ENCODE measurements around the gene FGF14.

FGF14 gene

GRCh38 chr13:101703081-101703480 lies 698.8 kb downstream of the FGF14 start:
- DNase-seq = no peak

- DNase-seq = no peak
These were observed 701.2 kb downstream of the FGF14 start for GRCh38 chr13:101700598-101700997.

GRCh38 chr13:101698400-101698799 lies 703.4 kb downstream of the FGF14 start:
- no peak for DNase-seq

GRCh38 chr13:101697745-101698144 lies 704.1 kb downstream of the FGF14 start:
- DNase-seq = no peak

- DNase-seq = peak; percentile 72
These were observed 705.9 kb downstream of the FGF14 start for GRCh38 chr13:101695870-101696516.

GRCh38 chr13:101691341-101691860 lies 710.4 kb downstream of the FGF14 start:
- DNase-seq = peak; percentile 54

GRCh38 chr13:101690871-101691270 lies 711.0 kb downstream of the FGF14 start:
- no peak for DNase-seq

GRCh38 chr13:101686003-101686402 lies 715.8 kb downstream of the FGF14 start:
- peak; percentile 71 for DNase-seq

GRCh38 chr13:101681834-101682233 lies 720.0 kb downstream of the FGF14 start:
- DNase-seq = peak; percentile 31

- peak; percentile 54 for DNase-seq
These were observed 728.3 kb downstream of the FGF14 start for GRCh38 chr13:101673360-101674105.

GRCh38 chr13:101661839-101662238 lies 740.0 kb downstream of the FGF14 start:
- DNase-seq = no peak
